OCI-LY3 (cell line): ENCODE measurements around the gene ARMC2.

Experiments
- H2AFZ ChIP-seq: fragments of 200-600, 300-600 bp; shearing (Covaris generic); 2 replicates; pipeline ENCODE4 v1.6.0; 2014; ENCODE audit warnings: antibody characterized with exemption, low read depth, low read length
- H3K27ac ChIP-seq: fragments of 200-600, 300-600 bp; sonication (generic); 2 replicates; pipeline ENCODE4 v1.5.1; 2014; ENCODE audit warnings: mild to moderate bottlenecking, low read length, moderate library complexity, mixed read lengths
- H3K27me3 ChIP-seq: fragments of 200-600, 300-600 bp; sonication (generic); 2 replicates; pipeline ENCODE4 v1.6.1; 2014; ENCODE audit warnings: low read depth, low read length, mixed read lengths
- H3K36me3 ChIP-seq: fragments of 200-600, 300-600 bp; sonication (generic); replicated peaks from 2 replicates; pipeline ENCODE3; 2014; ENCODE audit warnings: low read depth, low read length, mixed read lengths
- H3K4me1 ChIP-seq: fragments of 300-600, 200-600 bp; sonication (generic); 2 replicates; pipeline ENCODE4 v1.6.1; 2014; ENCODE audit warnings: low read length, mixed read lengths
- H3K4me2 ChIP-seq: fragments of 200-600, 300-600 bp; sonication (generic); 2 replicates; pipeline ENCODE4 v1.6.1; 2014; ENCODE audit warnings: low read length, mixed read lengths
- H3K4me3 ChIP-seq: fragments of 300-600, 200-600 bp; sonication (generic); 2 replicates; pipeline ENCODE4 v1.5.1; 2014; ENCODE audit warnings: antibody characterized with exemption, mild to moderate bottlenecking, low read length, moderate library complexity
- H3K79me2 ChIP-seq: fragments of 300-600, 200-600 bp; shearing (Covaris generic); 2 replicates; pipeline ENCODE4 v1.6.1; 2014; ENCODE audit warnings: mild to moderate bottlenecking, low read length, mixed read lengths
- H3K9ac ChIP-seq: fragments of 300-600, 200-600 bp; shearing (Covaris generic); 2 replicates; pipeline ENCODE4 v1.6.0; 2014; ENCODE audit warnings: mild to moderate bottlenecking, low read length, moderate library complexity
- H3K9me3 ChIP-seq: fragments of 200-600, 300-600 bp; shearing (Covaris generic); 2 replicates; pipeline ENCODE4 v1.6.1; 2014; ENCODE audit warnings: low read length, mixed read lengths; ENCODE audit not compliant: insufficient read depth
- H4K20me1 ChIP-seq: fragments of 200-600, 300-600 bp; sonication (generic); 2 replicates; pipeline ENCODE4 v1.6.1; 2016; ENCODE audit warnings: low read length, mixed read lengths; ENCODE audit not compliant: insufficient read depth
- EZH2phosphoT487 ChIP-seq: fragments of 200-600 bp; shearing (Covaris generic); IDR thresholded peaks from 2 replicates; pipeline ENCODE4 v1.6.1; 2018; ENCODE audit warnings: antibody characterized with exemption, mixed run types, low read depth
- TF ChIP-seq, protein P1 (sequence below): fragments of 200-600, 300-600 bp; sonication (generic); IDR thresholded peaks from 2 replicates; pipeline ENCODE4 v1.5.1; 2014; ENCODE audit warnings: antibody characterized with exemption, low read length, low read depth

Gene ARMC2

DNA sequence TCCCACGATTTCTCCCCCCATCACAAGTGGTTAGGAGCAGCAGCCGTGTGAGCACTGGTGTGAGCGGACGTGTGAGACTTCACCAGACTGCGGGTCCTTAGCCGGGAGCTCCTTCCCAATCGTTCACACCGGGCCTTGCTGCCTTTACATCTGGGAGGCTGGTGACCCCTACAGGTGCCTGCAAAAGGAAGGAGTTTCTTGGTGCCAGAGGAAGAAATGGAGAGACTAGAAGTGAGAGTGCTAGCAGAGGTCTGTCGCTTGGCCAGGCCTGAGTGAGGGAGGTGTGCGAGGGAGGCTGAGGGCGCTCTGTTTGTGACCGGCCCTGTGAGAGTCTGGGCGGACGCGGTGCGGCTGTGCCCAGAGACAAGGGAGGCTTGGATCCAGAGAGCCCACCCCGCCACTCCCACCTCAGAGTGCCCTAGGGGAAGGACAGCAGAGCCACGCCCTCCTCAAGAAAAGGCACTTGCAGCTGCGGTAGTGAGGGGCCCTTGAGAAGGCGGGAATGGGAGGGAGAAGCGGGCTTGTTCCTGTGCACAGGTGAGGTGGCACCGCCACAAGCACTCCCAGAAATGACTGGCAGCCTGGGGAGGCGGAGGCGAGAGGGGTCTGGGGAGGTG lies 10.0 kb upstream of the ARMC2 start:
- no peak overlapping the region for H3K27ac ChIP-seq
- no peak overlapping the region for H3K4me3 ChIP-seq
- no peak overlapping the region for H3K9ac ChIP-seq
- peak overlapping the region; percentile 62; the same call in 1 of the 2 replicates for H3K4me2 ChIP-seq
- H3K36me3 ChIP-seq = no peaks in the 10 kb centered on the region
- no peak overlapping the region for H2AFZ ChIP-seq
- peaks cover 71% of the 10 kb centered on the region for H3K27me3 ChIP-seq
- H3K79me2 ChIP-seq = no peaks in the 10 kb centered on the region
- no peaks in the 10 kb centered on the region for H3K9me3 ChIP-seq
- H3K4me1 ChIP-seq = peaks cover 26% of the 10 kb centered on the region
- 0 out of 2 replicates have a peak, but pooled peaks cover 4% of the 10 kb centered on the region for H4K20me1 ChIP-seq
- no peak for TF ChIP-seq EZH2phosphoT487
- TF ChIP-seq, protein P1, sequence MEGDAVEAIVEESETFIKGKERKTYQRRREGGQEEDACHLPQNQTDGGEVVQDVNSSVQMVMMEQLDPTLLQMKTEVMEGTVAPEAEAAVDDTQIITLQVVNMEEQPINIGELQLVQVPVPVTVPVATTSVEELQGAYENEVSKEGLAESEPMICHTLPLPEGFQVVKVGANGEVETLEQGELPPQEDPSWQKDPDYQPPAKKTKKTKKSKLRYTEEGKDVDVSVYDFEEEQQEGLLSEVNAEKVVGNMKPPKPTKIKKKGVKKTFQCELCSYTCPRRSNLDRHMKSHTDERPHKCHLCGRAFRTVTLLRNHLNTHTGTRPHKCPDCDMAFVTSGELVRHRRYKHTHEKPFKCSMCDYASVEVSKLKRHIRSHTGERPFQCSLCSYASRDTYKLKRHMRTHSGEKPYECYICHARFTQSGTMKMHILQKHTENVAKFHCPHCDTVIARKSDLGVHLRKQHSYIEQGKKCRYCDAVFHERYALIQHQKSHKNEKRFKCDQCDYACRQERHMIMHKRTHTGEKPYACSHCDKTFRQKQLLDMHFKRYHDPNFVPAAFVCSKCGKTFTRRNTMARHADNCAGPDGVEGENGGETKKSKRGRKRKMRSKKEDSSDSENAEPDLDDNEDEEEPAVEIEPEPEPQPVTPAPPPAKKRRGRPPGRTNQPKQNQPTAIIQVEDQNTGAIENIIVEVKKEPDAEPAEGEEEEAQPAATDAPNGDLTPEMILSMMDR = peak; percentile 14; the same call in 1 of the 2 replicates

DNA sequence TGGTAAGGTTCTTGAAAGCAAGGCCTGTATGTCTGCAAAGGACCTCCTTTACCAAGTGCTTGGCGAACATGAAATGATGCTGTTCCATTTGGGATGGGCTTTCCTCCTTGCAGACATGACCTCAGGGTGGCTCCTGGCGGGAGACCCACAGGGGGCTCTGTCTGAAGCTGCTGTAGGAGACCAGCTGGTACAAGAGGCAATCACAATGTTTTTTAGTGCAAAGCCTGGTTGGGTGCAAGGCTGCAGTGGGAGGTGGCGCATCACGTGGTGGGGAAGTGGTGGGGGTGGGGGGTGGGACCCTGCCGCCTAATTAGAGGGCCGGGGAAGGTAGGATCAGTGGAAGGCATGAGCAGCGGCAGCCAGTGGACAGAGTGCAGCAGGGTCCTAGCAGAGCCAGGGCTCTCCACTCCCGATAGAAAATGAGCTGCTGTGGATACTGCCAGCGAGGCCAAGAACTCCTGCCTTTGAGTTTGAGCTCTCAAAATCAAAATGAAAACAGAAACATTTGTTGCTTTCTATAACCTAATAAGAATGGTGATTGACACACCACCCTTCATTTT lies 9.1 kb upstream of the ARMC2 start:
- Histone ChIP-seq H3K4me2 (no peak overlapping the region), H2AFZ (no peak overlapping the region), H3K27me3 (peaks cover 79% of the 10 kb centered on the region), H3K27ac (no peak overlapping the region), H4K20me1 (0 out of 2 replicates have a peak, but pooled peaks cover 4% of the 10 kb centered on the region), H3K9me3 (no peaks in the 10 kb centered on the region), H3K4me3 (no peak overlapping the region), H3K36me3 (no peaks in the 10 kb centered on the region), H3K9ac (no peak overlapping the region), H3K4me1 (peaks cover 26% of the 10 kb centered on the region), H3K79me2 (no peaks in the 10 kb centered on the region)
- TF ChIP-seq, protein P1 = no peak
- no peak for TF ChIP-seq EZH2phosphoT487

DNA sequence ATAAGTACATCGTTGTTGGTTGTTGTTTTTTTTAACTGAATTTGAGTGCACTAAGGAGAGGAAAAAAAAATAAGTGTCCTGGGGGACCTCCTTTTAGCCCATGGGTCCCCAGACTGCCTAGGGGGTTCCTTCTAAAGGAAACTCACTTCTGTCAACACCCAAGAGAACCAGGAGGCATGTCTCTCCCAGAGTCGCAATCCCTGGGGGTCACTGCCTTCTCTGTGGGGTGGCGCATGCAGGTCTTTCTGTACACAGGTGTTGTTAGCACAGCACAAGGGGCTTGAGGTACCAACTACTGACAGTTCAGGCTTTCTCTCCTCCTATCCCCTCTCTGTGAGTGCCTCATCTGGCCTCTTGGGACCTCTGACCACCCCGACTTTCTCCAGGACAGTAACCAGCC lies 7.3 kb upstream of the ARMC2 start:
- Histone ChIP-seq H3K9me3 (no peaks in the 10 kb centered on the region), H4K20me1 (0 out of 2 replicates have a peak, but pooled peaks cover 4% of the 10 kb centered on the region), H3K36me3 (no peaks in the 10 kb centered on the region), H3K4me2 (peak overlapping the region; percentile 38), H3K27ac (no peak overlapping the region), H3K27me3 (peaks cover 71% of the 10 kb centered on the region), H2AFZ (no peak overlapping the region), H3K4me1 (peaks cover 23% of the 10 kb centered on the region), H3K9ac (no peak overlapping the region), H3K79me2 (no peaks in the 10 kb centered on the region), H3K4me3 (no peak overlapping the region)
- no peak for TF ChIP-seq EZH2phosphoT487
- TF ChIP-seq, protein P1 = no peak

DNA sequence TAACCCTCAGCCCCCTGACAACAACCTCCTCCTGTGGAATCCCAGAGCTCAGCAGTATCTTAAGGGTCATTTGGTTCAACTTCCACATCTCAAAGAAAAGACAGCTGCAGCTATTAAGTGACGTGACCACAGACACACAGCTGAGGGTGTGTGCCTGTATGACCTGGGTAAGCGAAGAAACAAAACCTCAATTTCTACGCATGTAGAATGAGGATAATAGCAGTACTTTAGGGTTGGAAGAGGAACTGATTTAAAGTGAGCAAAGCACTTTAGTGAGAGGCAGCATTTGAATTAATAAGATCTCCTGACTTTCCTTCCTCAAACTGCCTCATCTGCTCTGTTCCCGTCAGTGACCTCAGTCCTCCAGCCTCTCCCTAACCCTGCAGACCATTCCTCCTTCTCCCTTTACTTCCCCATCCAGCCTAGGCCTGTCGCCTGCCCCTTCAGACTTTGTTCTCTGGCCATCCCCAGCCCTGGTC lies 6.8 kb upstream of the ARMC2 start:
- no peak overlapping the region for H3K9ac ChIP-seq
- H3K4me3 ChIP-seq = no peak overlapping the region

More for the DNA sequence above, 6.8 kb upstream of the ARMC2 start:
- peak overlapping the region; percentile 38 for H3K4me2 ChIP-seq
- no peaks in the 10 kb centered on the region for H3K36me3 ChIP-seq
- 0 out of 2 replicates have a peak, but pooled peaks cover 4% of the 10 kb centered on the region for H4K20me1 ChIP-seq
- H3K27ac ChIP-seq = no peak overlapping the region
- TF ChIP-seq, protein P1 = no peak
- TF ChIP-seq EZH2phosphoT487 = no peak
- no peaks in the 10 kb centered on the region for H3K79me2 ChIP-seq
- peaks cover 71% of the 10 kb centered on the region for H3K27me3 ChIP-seq
- H2AFZ ChIP-seq = no peak overlapping the region
- H3K4me1 ChIP-seq = peaks cover 23% of the 10 kb centered on the region
- no peaks in the 10 kb centered on the region for H3K9me3 ChIP-seq
